Kidney epithelial cell (primary cell): ENCODE results near the gene KMT5B. TPM values are rescaled to one million over a fixed set of nuclear protein-coding genes. Genes with fewer than 3 reads are reported as not detected.

Experiments
- DNase-seq: peaks from one replicate; pipeline ENCODE4 v3.0.0-alpha.2; 2010; ENCODE audit warnings: low read depth
- H3K27me3 ChIP-seq: 2 replicates; pipeline ENCODE4 v1.6.0; 2011; ENCODE audit warnings: low read length; ENCODE audit not compliant: control insufficient read depth, insufficient read depth
- H3K36me3 ChIP-seq: 2 replicates; pipeline ENCODE4 v1.5.1; 2011; ENCODE audit warnings: low read length; ENCODE audit not compliant: control insufficient read depth, insufficient read depth
- H3K4me3 ChIP-seq: 2 replicates; pipeline ENCODE4 v1.5.1; 2011; ENCODE audit warnings: low read depth, mild to moderate bottlenecking, control low read depth, low read length
- CTCF ChIP-seq: IDR thresholded peaks from 2 replicates; pipeline ENCODE4 v1.5.1; 2011; ENCODE audit warnings: mild to moderate bottlenecking, moderate library complexity, low read length, control low read depth, inconsistent platforms; ENCODE audit not compliant: insufficient read depth, poor library complexity, severe bottlenecking
- total RNA-seq: library from RNA; depleted of rRNA; stranded (reverse); fragments of >200 nt; gene quantifications from 2 replicates; pipeline ENCODE4 v1.2.3, GENCODE V29; 2015

The KMT5B gene
- total RNA-seq, 1 donor from 2014 or later, result 25.7 TPM

- Histone ChIP-seq H3K36me3 (no peaks in the 10 kb centered on the region), H3K27me3 (no peaks in the 10 kb centered on the region), H3K4me3 (no peak overlapping the region)
- no peak for DNase-seq
- no peak for TF ChIP-seq CTCF
Measured at GRCh38 chr11:68115285-68115684, 97.8 kb downstream of the KMT5B start.

DNA sequence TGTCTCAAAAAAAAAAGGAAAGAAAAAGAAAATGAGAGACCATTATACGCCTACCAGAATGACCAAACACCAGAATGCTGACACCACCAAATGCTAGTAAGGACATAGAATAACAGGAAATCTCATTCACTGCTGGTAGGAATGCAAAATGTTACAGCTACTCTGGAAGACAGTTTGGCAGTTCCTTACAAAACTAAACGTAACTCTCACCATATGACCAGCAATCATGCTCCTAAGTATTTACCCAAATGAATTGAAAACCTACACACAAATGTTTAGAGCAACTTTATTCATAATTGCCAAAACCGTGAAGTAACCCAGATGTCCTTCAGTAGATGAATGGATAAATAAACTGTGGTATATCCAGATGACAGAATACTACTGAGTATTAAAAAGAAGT is 99.1 kb downstream of the KMT5B start:
- H3K36me3 ChIP-seq, result no peaks in the 10 kb centered on the region
- H3K4me3 ChIP-seq, result no peak overlapping the region
- no peaks in the 10 kb centered on the region for H3K27me3 ChIP-seq
- no peak for TF ChIP-seq CTCF
- no peak for DNase-seq

DNA sequence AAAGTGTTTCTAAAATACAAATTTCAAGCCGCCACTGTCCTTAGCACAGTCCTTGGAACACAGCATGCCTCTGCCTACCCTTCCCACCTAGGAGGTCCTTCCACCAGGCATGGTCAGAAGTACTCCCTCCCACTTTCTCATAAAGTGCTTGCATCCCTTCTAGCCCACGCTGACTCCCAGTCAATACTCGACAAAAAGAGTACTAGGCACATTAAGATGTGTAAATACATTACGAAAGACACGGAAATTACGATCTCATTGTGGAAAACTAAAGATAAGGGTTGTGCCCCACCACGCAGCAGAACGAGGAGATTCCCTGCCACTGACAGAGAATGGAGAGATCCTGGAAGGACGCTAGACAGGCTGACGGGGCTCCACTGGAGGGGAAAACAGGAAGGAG is 105.4 kb downstream of the KMT5B start:
- TF ChIP-seq CTCF, result no peak
- no peaks in the 10 kb centered on the region for H3K36me3 ChIP-seq
- no peaks in the 10 kb centered on the region for H3K27me3 ChIP-seq
- no peak for DNase-seq
- no peak overlapping the region for H3K4me3 ChIP-seq

DNA sequence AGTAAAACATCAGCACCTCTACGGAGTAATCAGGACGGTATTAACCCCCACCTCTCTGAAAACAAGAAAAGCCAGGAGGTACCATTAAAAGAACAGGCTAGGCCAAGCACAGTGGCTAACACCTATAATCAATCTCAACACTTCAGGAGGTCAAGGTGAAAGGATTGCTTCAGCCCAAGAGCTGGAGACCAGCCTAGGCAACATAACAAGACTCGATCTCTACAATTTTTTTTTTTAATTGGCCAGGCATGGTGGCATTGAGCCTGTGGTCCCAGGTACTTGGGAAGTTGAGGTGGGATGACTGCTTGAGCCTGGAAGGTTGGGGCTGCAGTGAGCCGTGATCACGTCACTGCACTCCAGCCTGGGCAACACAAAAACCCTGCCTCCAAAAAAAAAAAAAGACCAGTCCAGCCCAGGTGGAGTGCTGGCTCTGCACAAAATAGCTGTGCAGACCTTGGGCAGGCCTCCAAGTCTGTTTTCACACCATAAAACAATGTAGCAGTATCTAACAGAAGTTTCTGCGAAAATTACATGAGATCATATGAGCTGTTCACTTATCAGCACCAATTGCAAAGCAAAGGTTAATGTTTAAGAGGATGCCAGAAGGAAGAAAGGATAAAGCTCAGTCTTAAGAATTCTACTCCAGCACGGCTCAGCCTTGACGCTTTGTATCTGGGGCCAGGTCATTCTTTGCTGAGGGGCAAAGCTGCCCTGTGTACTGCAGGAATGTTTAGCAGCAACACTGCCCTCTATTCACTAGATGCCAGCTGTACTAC is 106.7 kb downstream of the KMT5B start:
- no peak for DNase-seq
- H3K27me3 ChIP-seq, result no peaks in the 10 kb centered on the region
- no peaks in the 10 kb centered on the region for H3K36me3 ChIP-seq
- TF ChIP-seq CTCF, result no peak
- no peak overlapping the region for H3K4me3 ChIP-seq

Other genes starting within 250 kb of the KMT5B start
- 21.0 and 30.5 TPM in 2 replicates for gene UNC93B1, start 209.2 kb downstream of the KMT5B start, total RNA-seq
- 1.2 and 2.6 TPM in 2 replicates for gene ALDH3B1, start 203.0 kb downstream of the KMT5B start, total RNA-seq
- 246 and 284 TPM in 2 replicates for gene NDUFS8, start 182.6 kb downstream of the KMT5B start, total RNA-seq
- gene TCIRG1, start 174.3 kb downstream of the KMT5B start, total RNA-seq, result 46.8 and 80.6 TPM in 2 replicates
- 25.5 and 30.9 TPM in 2 replicates for gene CHKA, start 91.9 kb downstream of the KMT5B start, total RNA-seq
- 27.5 and 56.8 TPM in 2 replicates for gene C11orf24, start 58.7 kb upstream of the KMT5B start, total RNA-seq
- 31.2 and 31.6 TPM in 2 replicates for gene LRP5, start 99.3 kb upstream of the KMT5B start, total RNA-seq
- 71.7 and 82.6 TPM in 2 replicates for gene PPP6R3, start 247.5 kb upstream of the KMT5B start, total RNA-seq